ENCODE measurements around the gene ACSS1. TPM values are rescaled to one million over a fixed set of nuclear protein-coding genes. Genes with fewer than 3 reads are reported as not detected.

Gene ACSS1
- total RNA-seq, 1 experiment from 2014 or later: 12.8 TPM

GRCh38 chr20:25038591-25039015, 19.3 kb downstream of the ACSS1 start:
- H3K27ac ChIP-seq: no peak overlapping the region
- TF ChIP-seq EZH2 (IDR thresholded peaks at IDR 0.05; ENCODE audit: low read depth): no peak
- no peak for TF ChIP-seq CTCF (conservative IDR thresholded peaks at IDR 0.05)
- H3K4me3 ChIP-seq: no peak overlapping the region
- H3K4me2 ChIP-seq: no peak overlapping the region
- ChIA-PET CTCF (no interaction called here), POLR2A (ENCODE audit: unreplicated experiment) (no interaction called here)
- no peak overlapping the region for H2AFZ ChIP-seq
- DNase-seq: no peak
- H3K9me2 ChIP-seq (ENCODE audit: insufficient read depth): no peaks in the 10 kb centered on the region
- H3F3A ChIP-seq (ENCODE audit: insufficient read depth, low read depth): peaks cover 7% of the 10 kb centered on the region; the same call in 1 of the 2 replicates
- H3K79me2 ChIP-seq (ENCODE audit: low read depth): no peaks in the 10 kb centered on the region
- no peaks in the 10 kb centered on the region for H4K20me1 ChIP-seq (ENCODE audit: insufficient read depth)
- no peaks in the 10 kb centered on the region for H3K9me3 ChIP-seq (ENCODE audit: insufficient read depth, low read depth)
- H3K27me3 ChIP-seq (ENCODE audit: insufficient read depth, low read depth): no peaks in the 10 kb centered on the region
- BruUV-seq (replicated peaks): no TSS peak
- peaks cover 11% of the 10 kb centered on the region; the same call in 1 of the 2 replicates for H3K4me1 ChIP-seq (replicated peaks; ENCODE audit: insufficient read depth)
- intact Hi-C loops (cut with micrococcal nuclease; ENCODE audit: unreplicated experiment): no loop called here
- H3K36me3 ChIP-seq (ENCODE audit: low read depth): no peaks in the 10 kb centered on the region

DNA sequence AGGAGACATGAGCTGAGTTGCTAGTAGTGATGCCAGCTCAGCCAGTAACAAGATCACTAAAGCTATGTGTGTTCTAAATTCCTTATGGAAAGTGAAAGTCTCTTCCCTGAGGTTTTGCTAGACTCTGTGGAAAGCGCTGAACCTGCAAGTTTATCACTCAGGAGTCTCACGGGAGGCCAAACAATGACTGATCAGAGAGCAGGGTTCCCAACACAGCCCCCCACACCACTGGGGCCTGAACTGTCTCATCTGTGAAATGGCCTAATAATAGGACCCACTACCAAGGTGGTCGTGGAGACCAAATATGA, 19.9 kb downstream of the ACSS1 start:
- no peaks in the 10 kb centered on the region for H3K79me2 ChIP-seq (ENCODE audit: low read depth)
- peaks cover 7% of the 10 kb centered on the region; the same call in 1 of the 2 replicates for H3F3A ChIP-seq (ENCODE audit: insufficient read depth, low read depth)
- CTCF ChIA-PET: no interaction called here
- POLR2A ChIA-PET (ENCODE audit: unreplicated experiment): no interaction called here
- peaks cover 11% of the 10 kb centered on the region; the same call in 1 of the 2 replicates for H3K4me1 ChIP-seq (replicated peaks; ENCODE audit: insufficient read depth)
- no peaks in the 10 kb centered on the region for H3K9me2 ChIP-seq (ENCODE audit: insufficient read depth)
- H3K27me3 ChIP-seq (ENCODE audit: insufficient read depth, low read depth): no peaks in the 10 kb centered on the region
- H3K4me2 ChIP-seq: no peak overlapping the region
- TF ChIP-seq EZH2 (IDR thresholded peaks at IDR 0.05; ENCODE audit: low read depth) (no peak), CTCF (conservative IDR thresholded peaks at IDR 0.05) (no peak)
- no peak overlapping the region for H3K27ac ChIP-seq
- no TSS peak for BruUV-seq (replicated peaks)
- intact Hi-C loops (cut with micrococcal nuclease; ENCODE audit: unreplicated experiment): no loop called here
- no peaks in the 10 kb centered on the region for H4K20me1 ChIP-seq (ENCODE audit: insufficient read depth)
- no peaks in the 10 kb centered on the region for H3K36me3 ChIP-seq (ENCODE audit: low read depth)
- H3K9me3 ChIP-seq (ENCODE audit: insufficient read depth, low read depth): no peaks in the 10 kb centered on the region
- DNase-seq: no peak
- no peak overlapping the region for H2AFZ ChIP-seq
- no peak overlapping the region for H3K4me3 ChIP-seq

GRCh38 chr20:25037288-25038102, 20.4 kb downstream of the ACSS1 start:
- no peaks in the 10 kb centered on the region for H3K9me3 ChIP-seq (ENCODE audit: insufficient read depth, low read depth)
- intact Hi-C loops (cut with micrococcal nuclease; ENCODE audit: unreplicated experiment): no loop called here

More at GRCh38 chr20:25037288-25038102, 20.4 kb downstream of the ACSS1 start:
- BruUV-seq (replicated peaks): no TSS peak
- Histone ChIP-seq H3K27ac (no peak overlapping the region), H3K36me3 (ENCODE audit: low read depth) (no peaks in the 10 kb centered on the region), H2AFZ (no peak overlapping the region), H3K4me2 (no peak overlapping the region), H3F3A (ENCODE audit: insufficient read depth, low read depth) (peaks cover 7% of the 10 kb centered on the region; the same call in 1 of the 2 replicates), H3K79me2 (ENCODE audit: low read depth) (no peaks in the 10 kb centered on the region), H3K9me2 (ENCODE audit: insufficient read depth) (no peaks in the 10 kb centered on the region), H3K4me1 (replicated peaks; ENCODE audit: insufficient read depth) (peaks cover 11% of the 10 kb centered on the region; the same call in 1 of the 2 replicates), H4K20me1 (ENCODE audit: insufficient read depth) (no peaks in the 10 kb centered on the region), H3K27me3 (ENCODE audit: insufficient read depth, low read depth) (no peaks in the 10 kb centered on the region), H3K4me3 (no peak overlapping the region)
- no peak for DNase-seq
- ChIA-PET POLR2A (ENCODE audit: unreplicated experiment) (no interaction called here), CTCF (no interaction called here)
- TF ChIP-seq CTCF (conservative IDR thresholded peaks at IDR 0.05) (no peak), EZH2 (IDR thresholded peaks at IDR 0.05; ENCODE audit: low read depth) (no peak)
